HL-60 (cell line): Measurements from ENCODE around the gene CACNA2D3.
A peak's percentile ranks its signal among the peaks of the same experiment; 100 is the strongest.

Experiments
- DNase-seq, 2 experiments: peaks; one replicate each; pipeline ENCODE4 v3.0.0-alpha.2; 2010 to 2020; ENCODE audit warnings: low read depth in 1 of 2, low spot score in 1 of 2
- H3K27ac ChIP-seq: fragments of 250-450 bp; sonication (Bioruptor Pico); replicated peaks from 2 replicates; pipeline ENCODE4 v1.5.1; 2020; ENCODE audit warnings: mild to moderate bottlenecking, moderate library complexity
- H3K27me3 ChIP-seq: fragments of 250-450 bp; sonication (Bioruptor Pico); 2 replicates; pipeline ENCODE4 v1.5.1; 2021; ENCODE audit warnings: mild to moderate bottlenecking, moderate library complexity; ENCODE audit not compliant: insufficient read depth, poor library complexity, severe bottlenecking
- H3K4me3 ChIP-seq: replicated peaks from 2 replicates; pipeline ENCODE4 v1.5.1; 2011; ENCODE audit warnings: mild to moderate bottlenecking, control low read depth, low read length; ENCODE audit not compliant: insufficient read depth
- CTCF ChIP-seq: IDR thresholded peaks from one replicate; pipeline ENCODE4 v1.5.1; 2011; ENCODE audit warnings: low read length, control low read depth, inconsistent platforms; ENCODE audit not compliant: insufficient read depth
- GABPA ChIP-seq: IDR thresholded peaks from 2 replicates; pipeline ENCODE4 v1.6.1; 2012; ENCODE audit warnings: low read depth
- POLR2AphosphoS5 ChIP-seq: IDR thresholded peaks from 2 replicates; pipeline ENCODE4 v1.6.1; 2012; ENCODE audit warnings: low read depth
- REST ChIP-seq: IDR thresholded peaks from 2 replicates; pipeline ENCODE4 v1.6.1; 2012; ENCODE audit warnings: low read depth; ENCODE audit not compliant: insufficient replicate concordance
- SPI1 ChIP-seq: IDR thresholded peaks from 2 replicates; pipeline ENCODE4 v1.6.1; 2012; ENCODE audit warnings: low read depth, mild to moderate bottlenecking, borderline replicate concordance

The CACNA2D3 gene

DNA sequence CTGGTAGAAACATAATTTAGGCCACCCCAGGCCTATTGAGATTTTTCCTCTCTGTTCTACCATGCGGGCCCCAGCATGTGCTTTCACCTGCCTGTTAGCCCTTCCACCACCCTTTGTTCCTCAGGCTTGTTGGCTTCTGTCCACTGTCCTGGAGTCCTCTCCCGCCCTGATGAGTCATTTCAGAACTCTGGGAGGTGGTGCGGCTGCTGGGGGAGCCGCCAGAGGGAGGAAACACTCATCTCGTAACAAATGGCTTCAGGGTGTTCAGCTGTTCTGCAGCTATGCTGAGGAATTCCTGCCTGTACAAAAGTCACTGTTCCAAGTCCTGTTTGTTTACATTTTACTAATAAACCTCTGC lies 769.2 kb downstream of the CACNA2D3 start:
- TF ChIP-seq CTCF (no peak), SPI1 (no peak), REST (no peak), GABPA (no peak), POLR2AphosphoS5 (no peak)
- Histone ChIP-seq H3K4me3 (no peak overlapping the region), H3K27ac (no peak overlapping the region), H3K27me3 (no peaks in the 10 kb centered on the region)
- no peak for DNase-seq

DNA sequence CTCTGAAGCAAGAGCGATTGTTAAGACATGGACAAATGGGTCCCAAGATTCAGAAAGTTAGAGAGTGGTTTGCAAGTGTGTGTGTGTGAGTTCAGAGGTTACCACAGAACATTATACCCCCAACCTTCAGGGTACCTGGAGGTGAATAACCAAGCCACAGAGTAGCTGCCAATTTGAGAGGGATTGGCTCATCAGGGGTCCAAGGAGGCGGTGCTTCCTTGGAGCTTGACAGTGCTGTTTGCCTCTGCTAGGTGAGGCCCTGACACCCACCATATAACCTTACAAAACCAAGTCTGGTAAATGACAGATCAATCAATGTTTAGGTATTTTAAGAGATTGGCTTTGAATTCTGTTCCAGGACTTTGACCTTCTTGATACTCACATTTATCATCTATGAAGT lies 769.8 kb downstream of the CACNA2D3 start:
- Histone ChIP-seq H3K27me3 (no peaks in the 10 kb centered on the region), H3K27ac (no peak overlapping the region), H3K4me3 (no peak overlapping the region)
- DNase-seq = no peak
- TF ChIP-seq SPI1 (no peak), REST (no peak), CTCF (no peak), POLR2AphosphoS5 (no peak), GABPA (no peak)

GRCh38 chr3:54895613-54896012 lies 773.3 kb downstream of the CACNA2D3 start:
- Histone ChIP-seq H3K4me3 (no peak overlapping the region), H3K27ac (no peak overlapping the region), H3K27me3 (no peaks in the 10 kb centered on the region)
- DNase-seq = no peak
- TF ChIP-seq GABPA = no peak
- TF ChIP-seq REST = peak; percentile 52
- no peak for TF ChIP-seq SPI1
